HG03342 (cell line): ENCODE data around the gene CYP2W1.

Experiments used
- ATAC-seq: cut with Tn5 transposase; IDR thresholded peaks from one replicate; pipeline ENCODE4 v1.9.1; 2021; ENCODE audit warnings: mild to moderate bottlenecking, moderate library complexity; ENCODE audit not compliant: unreplicated experiment

Gene CYP2W1

GRCh38 chr7:1014681-1015080 is 31.7 kb downstream of the CYP2W1 start:
- no peak for ATAC-seq

DNA sequence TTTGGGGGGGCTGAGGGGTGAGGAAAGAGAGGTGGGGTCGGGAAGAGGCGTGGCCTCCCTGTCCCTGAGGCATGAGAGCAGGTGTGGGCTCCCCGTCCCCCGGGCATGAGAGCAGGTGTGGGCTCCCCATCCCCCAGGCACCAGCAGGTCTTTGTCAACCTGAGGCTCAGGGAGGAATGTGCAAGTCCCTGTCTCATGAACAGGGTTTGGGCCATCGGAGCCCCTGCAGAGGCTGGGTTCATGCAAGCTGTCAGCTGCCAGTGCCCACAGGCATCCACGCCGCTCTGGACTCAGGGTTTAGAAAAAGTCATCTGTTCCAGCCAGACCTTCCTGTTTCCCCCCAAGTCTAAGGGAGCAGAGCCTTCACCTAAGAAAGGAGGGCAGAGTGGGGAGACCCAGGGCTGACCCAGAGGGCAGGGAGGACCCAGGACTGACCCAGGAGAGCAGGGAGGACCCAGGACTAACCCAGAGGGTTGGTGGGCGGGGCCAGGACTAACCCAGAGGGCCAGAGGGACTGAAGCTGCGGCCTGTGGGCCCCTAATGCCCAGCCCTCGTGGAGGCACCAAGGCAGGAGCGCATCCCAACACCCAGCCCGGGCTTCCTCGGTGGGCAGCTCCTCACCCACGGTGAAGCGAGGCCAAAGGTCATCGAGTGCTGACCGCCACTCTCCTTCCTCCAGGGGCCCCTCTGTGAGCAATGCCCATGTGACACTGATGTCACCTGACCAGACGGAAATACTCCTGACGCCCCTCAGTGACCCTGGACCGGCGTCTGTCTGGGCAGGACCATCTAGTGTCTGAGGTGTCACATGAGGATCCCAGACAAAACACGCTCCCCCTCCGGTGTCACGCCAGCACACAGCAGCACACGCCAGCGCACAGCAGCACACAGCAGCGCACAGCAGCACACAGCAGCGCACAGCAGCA is 32.5 kb downstream of the CYP2W1 start:
- no peak for ATAC-seq

DNA sequence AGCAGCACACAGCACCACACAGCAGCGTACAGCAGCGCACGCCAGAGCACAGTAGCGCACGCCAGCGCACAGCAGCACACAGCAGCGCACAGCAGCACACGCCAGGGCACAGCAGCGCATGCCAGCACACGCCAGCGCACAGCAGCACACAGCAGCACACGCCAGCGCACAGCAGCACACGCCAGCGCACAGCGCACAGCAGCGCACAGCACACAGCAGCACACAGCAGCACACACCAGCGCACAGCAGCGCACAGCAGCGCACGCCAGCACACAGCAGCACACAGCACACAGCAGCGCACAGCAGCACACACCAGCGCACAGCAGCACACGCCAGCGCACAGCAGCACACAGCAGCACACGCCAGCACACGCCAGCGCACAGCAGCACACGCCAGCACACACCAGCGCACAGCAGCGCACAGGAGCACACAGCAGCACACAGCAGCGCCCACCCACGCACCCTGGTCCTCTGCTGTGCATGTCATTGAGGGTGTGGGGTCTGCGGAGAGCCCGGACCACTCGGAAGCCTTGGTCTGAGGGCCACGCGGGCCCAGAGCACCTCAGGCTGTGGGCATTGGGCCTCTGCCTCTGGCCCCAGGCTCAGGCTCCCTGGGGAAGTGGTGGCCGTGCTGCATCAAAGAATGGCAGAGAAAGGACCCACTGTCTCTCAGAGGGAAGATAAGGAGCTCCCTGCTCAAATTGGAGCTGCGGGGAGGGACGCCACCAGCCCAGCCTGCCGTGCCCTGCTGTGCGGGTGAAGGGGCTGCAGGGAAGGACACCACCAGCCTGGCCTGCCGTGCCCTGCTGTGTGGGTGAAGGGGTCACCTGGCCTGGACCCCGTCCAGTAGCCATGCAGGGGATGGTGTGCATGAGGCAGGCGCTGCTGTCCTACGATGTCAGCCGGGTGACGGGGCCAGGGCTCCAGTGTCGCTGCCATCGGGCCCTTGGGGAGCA is 33.9 kb downstream of the CYP2W1 start:
- ATAC-seq: no peak

- no peak for ATAC-seq
Measured at GRCh38 chr7:1017586-1018333, 34.8 kb downstream of the CYP2W1 start.

- no peak for ATAC-seq
Measured at GRCh38 chr7:1018334-1018695, 35.3 kb downstream of the CYP2W1 start.

DNA sequence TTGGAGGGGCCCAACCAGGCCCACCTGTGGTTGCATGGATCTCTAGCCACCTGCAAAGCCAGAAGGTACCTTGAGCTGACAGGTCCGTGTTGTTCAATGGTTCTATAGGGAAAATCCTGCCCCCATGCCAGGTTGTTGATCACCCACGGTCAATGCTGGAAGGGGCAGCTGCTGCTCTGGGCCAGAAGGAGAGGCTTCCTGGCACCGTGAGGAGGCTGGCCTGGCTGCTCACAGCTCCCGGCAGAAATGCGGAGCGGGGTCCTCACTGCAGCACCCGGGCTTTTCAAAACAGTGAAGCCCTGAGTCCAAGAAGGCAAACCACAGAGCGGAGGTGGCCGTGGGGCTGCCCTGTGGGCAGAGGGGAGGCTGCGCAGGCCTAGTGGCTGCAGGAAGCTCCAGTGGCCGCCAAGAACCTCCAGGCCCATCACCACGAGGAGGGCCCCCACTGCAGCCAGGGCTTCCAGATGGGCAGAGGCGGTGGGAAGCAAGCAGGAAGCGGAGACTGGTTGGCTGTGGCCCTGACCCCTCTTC is 36.3 kb downstream of the CYP2W1 start:
- ATAC-seq: no peak

DNA sequence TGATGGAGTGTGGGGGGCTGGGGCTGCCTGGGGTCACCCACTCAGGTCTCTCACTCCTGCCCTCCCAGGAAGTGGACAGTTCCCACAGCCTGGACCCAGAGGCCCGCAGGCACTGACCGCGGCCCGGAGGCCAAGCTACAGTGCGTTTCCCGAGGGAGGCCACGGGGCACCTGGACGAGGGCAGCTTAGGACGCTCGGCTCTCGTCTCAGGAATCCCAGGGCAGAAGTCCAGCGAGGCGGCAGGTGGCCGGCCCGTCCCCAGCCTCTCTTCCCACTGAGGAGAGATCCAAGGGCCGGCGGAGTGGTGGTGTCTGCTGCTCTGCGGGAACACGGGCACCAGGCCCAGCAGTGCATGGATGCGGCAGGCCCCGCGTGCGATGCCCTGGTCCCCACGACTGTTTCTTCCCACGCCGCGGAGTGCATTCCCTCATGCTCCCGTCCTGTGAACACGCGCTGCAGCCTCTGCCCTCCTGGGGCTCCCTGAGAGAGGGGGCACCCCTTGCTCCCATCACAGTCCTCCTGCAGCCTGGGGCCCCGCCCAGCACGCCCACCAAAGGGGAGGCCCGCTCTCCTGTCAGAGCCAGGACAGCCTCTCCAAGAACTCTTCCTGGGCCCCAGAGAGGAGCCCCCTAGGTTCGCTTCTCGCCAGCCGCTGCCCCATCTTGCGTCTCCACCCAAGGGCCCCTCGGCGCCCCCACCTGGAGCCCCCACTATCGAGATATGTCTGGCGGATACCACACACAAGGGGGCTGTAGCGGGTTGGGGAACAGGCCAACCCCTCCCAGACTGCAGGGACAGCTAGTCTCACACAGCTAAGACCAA is 37.0 kb downstream of the CYP2W1 start:
- ATAC-seq: no peak

DNA sequence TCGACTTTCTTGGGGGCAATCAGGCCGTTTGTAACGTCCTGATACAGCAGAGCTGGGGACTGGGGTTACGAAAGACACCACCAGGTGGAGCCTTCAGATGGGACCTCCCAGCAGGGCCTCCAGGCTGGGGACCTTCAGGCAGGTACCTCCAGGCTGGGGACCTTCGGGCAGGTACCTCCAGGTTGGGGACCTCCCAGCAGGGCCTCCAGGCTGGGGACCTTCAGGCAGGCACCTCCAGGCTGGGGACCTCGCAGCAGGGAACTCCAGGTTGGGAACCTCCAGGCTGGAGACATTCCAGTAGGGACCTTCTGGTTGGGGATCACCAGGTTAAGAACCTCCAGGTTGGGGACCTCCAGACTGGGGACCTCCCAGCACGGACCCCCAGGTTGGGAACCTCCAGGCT is 37.9 kb downstream of the CYP2W1 start:
- no peak for ATAC-seq

DNA sequence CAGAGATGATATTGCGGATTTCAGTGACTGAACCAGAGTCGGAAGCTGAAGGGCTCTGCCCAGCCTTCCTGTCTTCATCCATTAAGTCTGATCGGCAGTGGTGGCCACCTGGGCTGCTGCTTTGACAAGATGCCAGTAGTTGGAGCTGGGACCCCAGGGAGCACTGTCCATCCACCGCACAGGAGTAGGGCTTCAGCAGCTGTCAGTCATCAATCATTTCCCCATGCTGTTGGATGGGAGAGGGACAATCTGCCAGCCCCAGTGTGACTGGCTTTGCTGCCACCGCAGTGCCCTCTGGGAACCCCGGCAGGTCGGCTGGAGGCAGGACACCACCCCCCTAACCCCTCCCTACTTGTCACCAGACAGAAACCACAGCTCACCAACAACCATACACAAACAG is 38.4 kb downstream of the CYP2W1 start:
- no peak for ATAC-seq

DNA sequence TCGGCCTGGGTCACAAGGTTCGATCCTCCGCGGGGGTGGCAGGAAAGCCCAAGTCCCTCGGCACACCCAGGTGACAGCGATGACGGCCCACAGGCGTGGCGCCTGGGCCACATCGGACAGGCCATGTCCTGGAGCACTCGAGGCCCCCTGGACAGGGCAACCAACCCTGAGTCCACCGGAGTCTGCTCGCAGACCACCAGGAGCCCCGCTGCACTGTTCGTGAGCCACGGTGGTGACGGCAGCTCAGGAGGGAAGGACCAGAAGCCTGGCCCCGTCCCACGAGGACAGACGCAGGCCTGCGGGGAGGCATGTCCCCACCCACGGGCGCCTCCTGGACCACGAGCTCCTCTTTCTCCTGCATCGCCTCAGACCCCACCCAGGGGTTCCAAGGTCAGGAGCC is 39.0 kb downstream of the CYP2W1 start:
- ATAC-seq: no peak

GRCh38 chr7:1022356-1022755 is 39.4 kb downstream of the CYP2W1 start:
- ATAC-seq: no peak

DNA sequence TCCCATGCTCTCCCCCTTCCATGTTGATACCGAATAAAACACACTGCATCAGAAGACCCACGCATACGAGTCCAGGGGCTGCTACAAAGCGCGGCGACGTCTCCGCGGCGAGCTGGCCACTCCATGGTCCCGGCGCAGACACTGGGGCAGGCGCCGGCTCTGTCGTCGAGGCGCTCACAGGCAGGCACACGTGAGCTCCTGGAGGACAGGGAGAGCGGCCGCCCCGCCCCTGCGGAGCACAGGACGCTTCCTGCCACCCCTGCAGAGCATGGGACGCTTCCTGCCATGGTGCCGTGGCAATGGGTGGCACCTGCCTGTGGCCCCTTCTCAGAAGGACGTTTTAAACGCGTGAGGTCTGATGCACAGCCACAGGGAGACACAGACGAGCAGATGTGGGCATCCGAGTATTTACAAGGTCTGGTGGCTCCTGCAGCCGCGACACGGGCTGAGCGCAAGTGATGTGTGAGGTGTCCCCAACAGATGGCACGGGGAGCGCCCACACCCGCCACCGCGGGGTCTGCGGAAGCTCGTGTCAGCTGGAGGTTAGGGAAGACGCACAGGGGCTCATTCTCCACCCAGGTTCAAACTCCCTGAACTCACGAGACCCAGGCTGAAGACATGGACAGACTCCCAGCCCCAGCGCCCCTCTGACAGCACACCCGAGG is 40.0 kb downstream of the CYP2W1 start:
- ATAC-seq: no peak

DNA sequence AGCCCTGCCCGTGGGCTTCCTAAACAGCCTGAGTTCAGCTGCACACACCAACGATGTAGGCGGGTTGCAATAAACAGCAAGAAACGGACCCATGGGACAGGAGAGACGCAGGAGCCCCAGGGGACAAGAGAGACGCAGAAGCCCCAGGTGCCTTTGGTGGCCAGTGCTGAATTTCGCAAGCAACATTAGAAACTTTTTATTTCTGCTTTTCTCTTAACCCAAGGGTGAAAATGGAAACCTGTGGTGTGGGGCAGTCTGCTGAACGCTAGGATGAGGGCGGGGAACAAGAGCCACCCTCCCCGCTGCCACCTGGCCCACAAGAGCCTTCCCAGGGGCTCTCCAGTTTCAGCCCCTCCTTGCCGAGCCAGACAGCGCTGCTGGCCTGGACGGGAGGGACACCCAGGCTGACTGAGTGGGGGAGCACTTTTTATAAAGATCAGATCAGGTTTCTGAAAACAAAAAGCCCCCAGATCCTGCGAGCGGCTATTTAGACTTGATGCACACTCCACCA is 41.4 kb downstream of the CYP2W1 start:
- peak; percentile 55 for ATAC-seq

- no peak for ATAC-seq
Measured at GRCh38 chr7:1024876-1025742, 42.1 kb downstream of the CYP2W1 start.

GRCh38 chr7:1025743-1026581 is 43.0 kb downstream of the CYP2W1 start:
- ATAC-seq: no peak

- no peak for ATAC-seq
Measured at GRCh38 chr7:1026721-1027161, 43.8 kb downstream of the CYP2W1 start.
